Mesothelial cell of epicardium (in vitro differentiated cells): ENCODE data around the gene MT1G. TPM values are rescaled to one million over a fixed set of nuclear protein-coding genes. Genes with fewer than 3 reads are reported as not detected.

Source experiments
- DNase-seq, 2 experiments: peaks; one replicate each; pipeline ENCODE4 v3.0.0; 2021; ENCODE audit warnings: low spot score in 2 of 2; ENCODE audit not compliant: unreplicated experiment in 2 of 2
- H3K27ac Mint-ChIP-seq: 2 replicates; pipeline ENCODE4 v1.8.0; 2021; ENCODE audit warnings: mixed read lengths
- H3K27me3 Mint-ChIP-seq: 2 replicates; pipeline ENCODE4 v1.8.0; 2021; ENCODE audit warnings: low read depth, mixed read lengths
- H3K36me3 Mint-ChIP-seq: 2 replicates; pipeline ENCODE4 v1.8.0; 2021; ENCODE audit warnings: mixed read lengths
- H3K4me1 Mint-ChIP-seq: 2 replicates; pipeline ENCODE4 v1.8.0; 2021; ENCODE audit warnings: mixed read lengths
- H3K4me3 Mint-ChIP-seq: 2 replicates; pipeline ENCODE4 v1.8.0; 2021; ENCODE audit warnings: mild to moderate bottlenecking, moderate library complexity, mixed read lengths
- H3K9me3 Mint-ChIP-seq: 2 replicates; pipeline ENCODE4 v1.8.0; 2021; ENCODE audit warnings: mixed read lengths
- CTCF ChIP-seq: fragments of 200-600 bp; sonication (generic); IDR thresholded peaks from one replicate; pipeline ENCODE4 v1.5.0; 2021; ENCODE audit warnings: antibody characterized with exemption; ENCODE audit not compliant: unreplicated experiment
- total RNA-seq: library from RNA; stranded (reverse); gene quantifications from 3 replicates; pipeline ENCODE4 v1.2.1, GENCODE V29; 2021

The MT1G gene
- total RNA-seq, 1 donor from 2014 or later = not detected

GRCh38 chr16:56633535-56633934 lies 34.3 kb downstream of the MT1G start:
- Mint-ChIP-seq H3K4me1 (peaks cover 17% of the 10 kb centered on the region), H3K27me3 (peaks cover 99% of the 10 kb centered on the region), H3K9me3 (no peaks in the 10 kb centered on the region), H3K4me3 (no peak overlapping the region), H3K36me3 (no peaks in the 10 kb centered on the region), H3K27ac (no peak overlapping the region)
- TF ChIP-seq CTCF = no peak
- DNase-seq = no peak

GRCh38 chr16:56632848-56633365 lies 35.0 kb downstream of the MT1G start:
- no peak for DNase-seq
- Mint-ChIP-seq H3K9me3 (no peaks in the 10 kb centered on the region), H3K4me3 (peak overlapping the region; percentile 56), H3K36me3 (no peaks in the 10 kb centered on the region), H3K27me3 (peaks cover 94% of the 10 kb centered on the region), H3K27ac (no peak overlapping the region), H3K4me1 (peaks cover 14% of the 10 kb centered on the region)
- TF ChIP-seq CTCF = no peak

DNA sequence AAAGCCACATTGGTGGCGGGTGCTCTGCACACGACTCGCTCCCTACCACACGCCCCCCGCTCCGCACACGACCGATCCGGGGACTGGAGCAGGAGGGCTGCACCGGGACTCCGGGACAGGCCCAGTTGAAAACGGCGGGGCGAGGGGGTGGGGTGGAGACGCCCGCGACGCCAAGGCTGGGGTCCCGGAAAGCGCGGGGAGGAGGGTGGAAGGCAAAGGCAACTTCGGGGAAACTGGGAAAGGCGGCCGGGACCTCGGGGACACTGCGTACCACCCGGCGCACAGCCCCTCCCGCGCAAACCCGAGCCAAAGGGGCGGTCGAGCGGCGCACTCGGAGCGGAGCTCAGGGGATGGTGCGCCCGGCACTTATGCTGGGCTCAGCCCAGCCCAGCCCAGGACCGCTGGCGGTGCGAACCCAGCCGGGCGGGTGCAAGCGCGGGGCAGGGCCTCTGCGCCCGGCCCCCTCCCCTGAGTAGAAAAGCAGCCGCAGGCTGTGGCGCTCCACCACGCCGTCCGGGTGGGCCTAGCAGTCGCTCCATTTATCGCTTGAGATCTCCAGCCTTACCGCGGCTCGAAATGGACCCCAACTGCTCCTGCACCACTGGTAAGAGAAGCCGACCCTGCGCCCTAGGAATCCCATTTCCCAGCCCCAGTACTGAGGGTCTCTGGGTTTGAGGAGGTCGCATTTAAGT lies 35.6 kb downstream of the MT1G start, which contains the start of gene MT1M:
TSS of gene MT1M (plus strand) at position 504 of the 692 bp plus-strand sequence. CDS start at position 577, 73 bp downstream.
- TF ChIP-seq CTCF = no peak
- no peak for DNase-seq
- peak within 1 kb of the TSS; percentile 65 for H3K4me3 Mint-ChIP-seq
- H3K27me3 Mint-ChIP-seq = peaks cover 90% of the 10 kb centered on the region
- no peaks in the 10 kb centered on the region for H3K36me3 Mint-ChIP-seq
- H3K27ac Mint-ChIP-seq = no peak within 1 kb of the TSS
- H3K4me1 Mint-ChIP-seq = peaks cover 11% of the 10 kb centered on the region
- no peaks in the 10 kb centered on the region for H3K9me3 Mint-ChIP-seq

DNA sequence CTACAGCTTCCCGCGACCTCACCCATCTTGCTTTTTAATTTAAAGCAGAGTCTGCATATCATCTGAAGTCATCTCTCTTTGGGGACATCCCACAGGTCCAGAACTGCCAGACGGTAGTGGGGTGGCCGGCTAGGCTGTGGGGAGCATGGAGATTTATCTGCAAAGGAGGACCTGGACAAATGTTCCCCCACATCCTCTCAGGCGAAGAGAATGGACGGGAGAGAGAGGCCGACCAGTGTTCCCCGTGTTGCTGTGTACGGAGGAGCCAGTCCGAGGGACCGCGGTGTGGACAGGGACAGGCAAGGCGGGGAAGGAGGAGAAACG lies 36.1 kb downstream of the MT1G start:
- peaks cover 15% of the 10 kb centered on the region for H3K4me1 Mint-ChIP-seq
- TF ChIP-seq CTCF = no peak
- H3K27me3 Mint-ChIP-seq = peaks cover 90% of the 10 kb centered on the region
- H3K4me3 Mint-ChIP-seq = peak overlapping the region; percentile 65
- no peak overlapping the region for H3K27ac Mint-ChIP-seq
- no peaks in the 10 kb centered on the region for H3K36me3 Mint-ChIP-seq
- no peak for DNase-seq
- H3K9me3 Mint-ChIP-seq = no peaks in the 10 kb centered on the region

DNA sequence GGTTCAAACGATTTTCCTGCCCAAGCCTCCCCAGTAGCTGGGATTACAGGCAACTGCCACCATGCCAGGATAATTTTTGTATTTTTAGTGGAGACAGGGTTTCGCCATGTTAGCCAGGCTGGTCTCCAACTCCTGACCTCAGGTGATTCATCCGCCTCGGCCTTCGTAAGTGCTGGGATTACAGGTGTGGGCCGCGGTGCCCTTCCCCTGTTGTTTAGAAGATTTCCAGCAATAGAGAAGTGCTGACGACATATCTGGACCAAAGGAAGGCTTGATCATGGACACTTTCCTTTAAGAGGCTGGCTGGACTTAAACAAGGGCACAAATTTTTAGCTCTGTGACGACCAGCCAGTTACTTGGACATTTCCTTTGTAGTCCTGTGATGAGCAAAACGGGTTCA lies 36.7 kb downstream of the MT1G start:
- Mint-ChIP-seq H3K27ac (no peak overlapping the region), H3K27me3 (peaks cover 90% of the 10 kb centered on the region), H3K9me3 (no peaks in the 10 kb centered on the region), H3K4me1 (peaks cover 15% of the 10 kb centered on the region), H3K36me3 (no peaks in the 10 kb centered on the region), H3K4me3 (peak overlapping the region; percentile 65)
- no peak for DNase-seq
- TF ChIP-seq CTCF = no peak

- Mint-ChIP-seq H3K9me3 (no peaks in the 10 kb centered on the region), H3K36me3 (no peaks in the 10 kb centered on the region), H3K27me3 (peaks cover 90% of the 10 kb centered on the region), H3K27ac (no peak overlapping the region), H3K4me1 (peaks cover 20% of the 10 kb centered on the region), H3K4me3 (no peak overlapping the region)
- DNase-seq = no peak
- TF ChIP-seq CTCF = no peak
These were observed 37.7 kb downstream of the MT1G start for GRCh38 chr16:56630134-56630533.
